Astrocyte (in vitro differentiated cells and primary cell): ENCODE data around the gene GATB. TPM values are rescaled to one million over a fixed set of nuclear protein-coding genes. Genes with fewer than 3 reads are reported as not detected.

Experiments
- DNase-seq: peaks from one replicate; pipeline ENCODE4 v3.0.0-alpha.2; 2010; ENCODE audit warnings: low read depth
- FAIRE-seq: peaks from 2 replicates; lab custom pipeline; 2011; peaks lifted over from hg19 to GRCh38; lab: Jason Lieb, UNC
- H2AFZ ChIP-seq: 2 replicates; pipeline ENCODE4 v1.6.0; 2012; ENCODE audit warnings: low read depth, low read length, inconsistent platforms
- H3K27ac ChIP-seq: 2 replicates; pipeline ENCODE4 v1.5.1; 2011; ENCODE audit warnings: low read depth, low read length, inconsistent platforms
- H3K27me3 ChIP-seq: 2 replicates; pipeline ENCODE4 v1.6.0; 2011; ENCODE audit warnings: low read length, inconsistent platforms; ENCODE audit not compliant: insufficient read depth
- H3K36me3 ChIP-seq: 2 replicates; pipeline ENCODE4 v1.5.1; 2011; ENCODE audit warnings: low read length, inconsistent platforms; ENCODE audit not compliant: insufficient read depth
- H3K4me1 ChIP-seq: 2 replicates; pipeline ENCODE4 v1.5.1; 2011; ENCODE audit warnings: low read length, inconsistent platforms; ENCODE audit not compliant: insufficient read depth
- H3K4me2 ChIP-seq: 2 replicates; pipeline ENCODE4 v1.6.0; 2012; ENCODE audit warnings: low read length, inconsistent platforms
- H3K4me3 ChIP-seq: 2 replicates; pipeline ENCODE4 v1.5.1; 2011; ENCODE audit warnings: low read depth, mild to moderate bottlenecking, low read length, inconsistent platforms; ENCODE audit not compliant: insufficient read depth
- H3K79me2 ChIP-seq: 2 replicates; pipeline ENCODE4 v1.6.0; 2012; ENCODE audit warnings: mild to moderate bottlenecking, low read length, inconsistent platforms; ENCODE audit not compliant: insufficient read depth
- H3K9ac ChIP-seq: 2 replicates; pipeline ENCODE4 v1.6.0; 2012; ENCODE audit warnings: mild to moderate bottlenecking, low read length, inconsistent platforms
- H3K9me3 ChIP-seq: 2 replicates; pipeline ENCODE4 v1.5.1; 2012; ENCODE audit warnings: low read depth, mild to moderate bottlenecking, low read length, inconsistent platforms; ENCODE audit not compliant: insufficient read depth
- H4K20me1 ChIP-seq: 2 replicates; pipeline ENCODE4 v1.6.0; 2012; ENCODE audit warnings: low read length, inconsistent platforms; ENCODE audit not compliant: insufficient read depth
- H3K27ac Mint-ChIP-seq: one replicate; pipeline ENCODE4 v1.8.0; 2021; ENCODE audit warnings: mild to moderate bottlenecking, mixed read lengths; ENCODE audit not compliant: unreplicated experiment
- H3K27me3 Mint-ChIP-seq: one replicate; pipeline ENCODE4 v1.8.0; 2021; ENCODE audit warnings: low read depth, mixed read lengths; ENCODE audit not compliant: unreplicated experiment
- H3K36me3 Mint-ChIP-seq: one replicate; pipeline ENCODE4 v1.8.0; 2021; ENCODE audit warnings: low read depth, mixed read lengths; ENCODE audit not compliant: unreplicated experiment
- H3K4me1 Mint-ChIP-seq: one replicate; pipeline ENCODE4 v1.8.0; 2021; ENCODE audit warnings: low read depth, mixed read lengths; ENCODE audit not compliant: unreplicated experiment
- H3K4me3 Mint-ChIP-seq: one replicate; pipeline ENCODE4 v1.8.0; 2021; ENCODE audit warnings: mild to moderate bottlenecking, moderate library complexity, mixed read lengths; ENCODE audit not compliant: unreplicated experiment
- H3K9me3 Mint-ChIP-seq: one replicate; pipeline ENCODE4 v1.8.0; 2021; ENCODE audit warnings: mild to moderate bottlenecking, mixed read lengths; ENCODE audit not compliant: unreplicated experiment
- CTCF ChIP-seq: IDR thresholded peaks from 2 replicates; pipeline ENCODE4 v1.5.1; 2011; ENCODE audit warnings: low read depth, mild to moderate bottlenecking, inconsistent platforms, low read length, moderate library complexity; ENCODE audit not compliant: insufficient read depth
- EZH2 ChIP-seq: IDR thresholded peaks from 2 replicates; pipeline ENCODE4 v1.6.1; 2012; ENCODE audit warnings: mild to moderate bottlenecking, low read length, inconsistent platforms; ENCODE audit not compliant: insufficient read depth
- total RNA-seq: library from RNA; stranded (reverse); gene quantifications from 2 replicates; pipeline ENCODE4 v1.2.1, GENCODE V29; 2021

The GATB gene
- total RNA-seq, 1 donor from 2014 or later: 20.8 TPM

GRCh38 chr4:151788021-151788420, 27.2 kb upstream of the GATB start:
- Histone ChIP-seq H3K36me3 (no peaks in the 10 kb centered on the region), H3K4me1 (no peaks in the 10 kb centered on the region), H3K9me3 (no peaks in the 10 kb centered on the region), H3K27ac (no peak overlapping the region), H2AFZ (no peak overlapping the region), H3K4me2 (no peak overlapping the region), H3K27me3 (no peaks in the 10 kb centered on the region), H3K4me3 (no peak overlapping the region), H4K20me1 (no peaks in the 10 kb centered on the region), H3K9ac (no peak overlapping the region), H3K79me2 (no peaks in the 10 kb centered on the region)
- H3K36me3 Mint-ChIP-seq: no peaks in the 10 kb centered on the region
- H3K9me3 Mint-ChIP-seq: no peaks in the 10 kb centered on the region
- FAIRE-seq (no peak), DNase-seq (no peak)
- no peak for TF ChIP-seq EZH2
- no peak for TF ChIP-seq CTCF
- H3K4me3 Mint-ChIP-seq: no peak overlapping the region
- no peaks in the 10 kb centered on the region for H3K27me3 Mint-ChIP-seq
- no peak overlapping the region for H3K27ac Mint-ChIP-seq
- no peaks in the 10 kb centered on the region for H3K4me1 Mint-ChIP-seq

- H2AFZ ChIP-seq: no peak overlapping the region
- no peaks in the 10 kb centered on the region for H3K4me1 ChIP-seq
- Mint-ChIP-seq H3K4me3 (no peak overlapping the region), H3K27ac (no peak overlapping the region), H3K27me3 (no peaks in the 10 kb centered on the region), H3K4me1 (no peaks in the 10 kb centered on the region), H3K36me3 (no peaks in the 10 kb centered on the region), H3K9me3 (no peaks in the 10 kb centered on the region)
- H3K79me2 ChIP-seq: no peaks in the 10 kb centered on the region
- no peak for DNase-seq
- no peaks in the 10 kb centered on the region for H3K27me3 ChIP-seq
- H3K9ac ChIP-seq: no peak overlapping the region
- H3K9me3 ChIP-seq: no peaks in the 10 kb centered on the region
- no peak overlapping the region for H3K27ac ChIP-seq
- H4K20me1 ChIP-seq: no peaks in the 10 kb centered on the region
- no peaks in the 10 kb centered on the region for H3K36me3 ChIP-seq
- no peak overlapping the region for H3K4me3 ChIP-seq
- FAIRE-seq: no peak
- H3K4me2 ChIP-seq: no peak overlapping the region
- TF ChIP-seq CTCF (no peak), EZH2 (no peak)
Observed at GRCh38 chr4:151786158-151786495, 25.3 kb upstream of the GATB start.

GRCh38 chr4:151785484-151786157, 24.8 kb upstream of the GATB start:
- H3K79me2 ChIP-seq: no peaks in the 10 kb centered on the region
- no peaks in the 10 kb centered on the region for H3K9me3 ChIP-seq
- no peaks in the 10 kb centered on the region for H3K4me1 ChIP-seq
- H3K27me3 ChIP-seq: peaks cover 4% of the 10 kb centered on the region
- H3K36me3 Mint-ChIP-seq: no peaks in the 10 kb centered on the region
- H2AFZ ChIP-seq: no peak overlapping the region
- H4K20me1 ChIP-seq: no peaks in the 10 kb centered on the region
- H3K27ac Mint-ChIP-seq: no peak overlapping the region
- H3K27me3 Mint-ChIP-seq: no peaks in the 10 kb centered on the region
- no peak for FAIRE-seq
- no peak overlapping the region for H3K4me2 ChIP-seq
- no peak for DNase-seq
- no peaks in the 10 kb centered on the region for H3K36me3 ChIP-seq
- H3K4me3 Mint-ChIP-seq: no peak overlapping the region
- H3K9ac ChIP-seq: no peak overlapping the region
- H3K27ac ChIP-seq: no peak overlapping the region
- TF ChIP-seq EZH2 (no peak), CTCF (no peak)
- no peaks in the 10 kb centered on the region for H3K4me1 Mint-ChIP-seq
- H3K9me3 Mint-ChIP-seq: no peaks in the 10 kb centered on the region
- H3K4me3 ChIP-seq: no peak overlapping the region
